DMS79 (cell line): Measurements from ENCODE around the gene OTUD5.
"Not testable (repeated sequence)": the region's sequence is repeated elsewhere in the genome, so short reads cannot be mapped to it uniquely, and the experiment has no call there.

Experiments
- DNase-seq: peaks from one replicate; lab custom pipeline; 2025; lab: John Stamatoyannopoulos, UW

The OTUD5 gene

DNA sequence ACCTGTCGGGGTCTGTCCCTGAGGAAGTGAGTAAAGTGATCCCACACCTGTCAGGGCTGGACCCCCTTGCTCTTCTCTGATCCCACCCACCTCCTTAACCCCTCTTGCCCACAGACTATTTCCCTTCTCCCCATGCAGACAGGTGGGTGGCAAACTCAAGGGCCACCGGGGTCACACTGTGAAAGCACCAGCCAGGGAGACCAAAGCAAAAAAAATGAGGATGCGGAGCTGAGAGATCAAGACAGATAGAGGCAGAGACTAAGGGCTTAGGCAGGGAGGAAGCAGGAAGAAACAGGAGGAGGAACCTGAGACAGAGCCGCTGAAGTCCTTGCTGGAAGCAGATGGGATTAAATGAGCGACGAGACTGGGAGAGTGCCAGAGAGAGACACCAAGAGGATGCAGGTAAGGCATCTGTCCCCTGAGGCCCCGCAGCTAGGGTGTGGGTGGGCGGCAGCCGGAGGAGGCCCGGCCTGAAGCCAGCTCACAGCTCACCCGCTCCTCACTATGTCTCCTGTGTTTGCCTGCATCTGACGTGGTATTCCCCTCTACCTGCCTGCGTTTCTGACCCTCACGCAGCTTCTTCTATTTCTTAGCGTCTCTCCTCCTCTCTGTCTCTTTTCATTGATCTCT, 67.0 kb downstream of the OTUD5 start:
- DNase-seq, result no peak

DNA sequence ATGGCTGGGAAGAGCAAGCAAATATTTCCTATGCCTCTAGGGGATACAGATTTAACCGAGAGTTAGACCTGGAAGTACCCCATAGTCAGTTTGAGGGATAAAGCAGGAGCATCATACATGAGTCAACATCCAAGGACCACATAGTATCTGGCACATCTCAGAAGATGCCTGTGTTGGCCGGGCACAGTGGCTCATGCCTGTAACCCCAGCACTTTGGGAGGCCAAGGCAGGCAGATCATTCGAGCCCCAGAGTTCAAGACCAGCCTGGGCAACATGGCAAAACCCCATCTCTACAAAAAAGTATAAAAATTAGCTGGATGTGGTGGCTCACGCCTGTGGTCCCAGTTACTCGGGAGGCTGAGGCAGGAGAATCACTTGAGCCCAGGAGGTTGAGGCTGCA, 70.8 kb downstream of the OTUD5 start:
- DNase-seq, result not testable (repeated sequence)

GRCh38 chrX:48883729-48884128, 73.7 kb downstream of the OTUD5 start:
- DNase-seq, result no peak

- DNase-seq, result not testable (repeated sequence)
Measured at GRCh38 chrX:48876944-48877343, 80.5 kb downstream of the OTUD5 start.
